OCI-M2 (cell line): ENCODE measurements around the gene ZGPAT.
"Not testable (repeated sequence)": the region's sequence is repeated elsewhere in the genome, so short reads cannot be mapped to it uniquely, and the experiment has no call there.

Experiments
- DNase-seq: peaks from one replicate; lab custom pipeline; 2025; ENCODE audit not compliant: unreplicated experiment; lab: John Stamatoyannopoulos, UW

Gene ZGPAT

GRCh38 chr20:63755933-63756647, 48.3 kb downstream of the ZGPAT start:
- DNase-seq: no peak

DNA sequence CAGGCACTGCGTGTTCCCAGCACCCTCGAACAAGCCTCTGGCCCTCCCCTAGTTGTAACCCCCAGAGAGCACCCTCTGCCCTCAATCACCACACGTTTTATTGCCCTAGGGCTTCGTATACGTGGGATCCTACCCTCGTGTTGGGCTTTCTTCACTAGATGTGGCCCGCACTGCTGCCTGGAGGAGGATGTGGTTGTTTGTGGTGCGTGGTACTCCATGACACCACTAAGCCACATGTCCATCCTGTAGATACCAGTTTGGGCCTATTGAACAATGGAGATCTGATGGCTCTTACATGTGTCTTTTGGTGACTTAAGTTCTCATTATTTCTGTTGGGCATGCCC, 48.8 kb downstream of the ZGPAT start:
- DNase-seq: no peak

DNA sequence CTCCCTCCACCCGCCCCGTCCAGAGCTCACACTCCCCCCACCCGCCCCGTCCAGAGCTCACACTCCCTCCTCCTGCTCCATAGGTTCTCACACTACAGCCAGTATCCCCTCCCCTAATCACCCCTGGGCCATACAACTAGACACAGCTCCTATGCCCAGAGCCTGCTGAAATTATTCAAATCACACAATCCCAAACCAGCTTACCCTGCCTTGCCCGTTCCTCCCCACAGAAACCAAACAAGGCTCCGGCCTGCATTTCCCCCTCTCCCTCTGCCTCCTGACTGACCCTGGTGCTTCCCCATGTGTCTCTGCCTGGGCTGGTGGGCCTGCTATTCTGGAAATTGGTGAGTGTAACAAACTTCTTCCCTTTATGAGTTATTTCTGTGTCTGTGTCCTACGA, 50.3 kb downstream of the ZGPAT start:
- no peak for DNase-seq

DNA sequence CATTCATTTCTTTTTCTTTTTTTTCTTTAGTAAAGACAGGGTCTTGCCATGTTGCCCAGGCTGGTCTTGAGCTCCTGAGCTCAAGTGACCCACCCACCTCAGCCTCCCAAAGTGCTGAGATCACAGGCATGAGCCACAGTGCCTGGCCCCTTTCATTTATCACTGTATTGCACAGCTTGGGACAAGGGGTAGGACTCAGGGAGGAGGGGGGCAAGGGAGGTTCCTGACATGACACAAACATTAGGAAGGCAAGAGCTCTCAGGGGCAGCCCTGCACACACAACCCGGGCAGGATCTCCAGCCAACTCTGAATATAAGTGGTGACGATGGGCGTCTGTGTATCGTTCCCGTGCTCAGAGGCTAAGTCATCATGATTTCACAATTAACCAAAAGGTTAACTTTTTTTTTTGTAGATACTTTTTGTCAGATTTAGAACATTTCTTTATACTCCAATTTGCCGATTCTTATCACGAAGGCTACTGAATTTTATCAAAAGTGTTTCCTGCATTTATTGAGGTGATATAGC, 51.6 kb downstream of the ZGPAT start:
- no peak for DNase-seq

- no peak for DNase-seq
These were observed 57.4 kb downstream of the ZGPAT start for GRCh38 chr20:63765082-63765873.

DNA sequence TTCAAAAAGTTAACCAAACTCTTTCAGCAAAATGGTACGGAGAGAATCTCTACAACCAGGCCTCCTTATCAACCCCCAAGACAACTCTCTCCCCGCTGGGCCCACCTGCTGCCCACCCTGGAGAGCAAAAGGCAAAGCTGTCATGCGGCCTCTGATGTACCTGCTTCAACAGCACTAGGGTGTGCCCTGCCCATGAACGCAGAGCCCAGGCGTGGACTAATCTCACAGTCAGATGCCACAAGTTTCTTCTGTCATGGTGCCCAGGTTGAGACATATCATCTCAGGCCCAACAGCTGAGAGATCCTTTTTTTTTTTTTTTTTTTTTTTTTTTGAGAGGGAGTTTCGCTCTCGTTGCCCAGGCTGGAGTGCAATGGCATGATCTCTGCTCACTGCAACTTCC, 58.1 kb downstream of the ZGPAT start:
- DNase-seq: no peak

DNA sequence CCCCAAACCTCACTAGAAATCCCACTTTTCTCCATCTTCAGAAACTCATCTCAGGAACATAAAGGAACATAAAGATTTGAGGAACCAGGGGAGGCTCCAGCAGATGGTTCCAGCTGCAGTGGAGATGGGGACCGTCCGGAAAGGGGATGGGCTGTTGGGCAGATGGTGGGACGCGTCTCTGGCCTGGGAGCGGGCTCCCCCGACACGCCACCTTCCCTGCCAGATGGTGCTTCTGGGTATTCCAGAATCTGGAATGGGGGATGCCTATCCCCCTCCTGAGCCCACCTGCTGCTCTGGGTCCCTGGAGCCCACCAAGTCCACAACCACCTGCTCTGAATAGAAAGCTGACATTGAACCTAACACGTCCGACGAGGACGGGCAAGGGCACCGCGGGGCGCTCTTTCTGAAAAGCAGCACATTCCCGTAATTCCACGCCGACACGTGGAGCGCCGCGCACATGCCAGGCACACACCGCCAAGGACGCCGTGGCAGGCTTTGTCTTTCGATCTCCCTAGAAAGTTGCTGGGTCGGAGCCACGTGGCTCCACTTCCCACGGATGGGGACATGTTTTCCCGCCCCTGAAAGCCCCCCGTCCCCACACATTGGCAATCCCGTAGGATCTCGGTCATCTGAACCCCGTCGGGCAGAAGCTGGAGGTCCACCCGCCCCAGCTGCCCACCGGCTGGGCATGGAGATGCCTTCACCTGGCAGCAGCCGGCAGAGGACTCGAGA, 59.0 kb downstream of the ZGPAT start:
- DNase-seq: no peak

- DNase-seq: no peak
These were observed 59.6 kb downstream of the ZGPAT start for GRCh38 chr20:63767456-63767855.

GRCh38 chr20:63767886-63768285, 60.0 kb downstream of the ZGPAT start:
- no peak for DNase-seq

GRCh38 chr20:63768591-63769515, 61.0 kb downstream of the ZGPAT start:
- no peak for DNase-seq

DNA sequence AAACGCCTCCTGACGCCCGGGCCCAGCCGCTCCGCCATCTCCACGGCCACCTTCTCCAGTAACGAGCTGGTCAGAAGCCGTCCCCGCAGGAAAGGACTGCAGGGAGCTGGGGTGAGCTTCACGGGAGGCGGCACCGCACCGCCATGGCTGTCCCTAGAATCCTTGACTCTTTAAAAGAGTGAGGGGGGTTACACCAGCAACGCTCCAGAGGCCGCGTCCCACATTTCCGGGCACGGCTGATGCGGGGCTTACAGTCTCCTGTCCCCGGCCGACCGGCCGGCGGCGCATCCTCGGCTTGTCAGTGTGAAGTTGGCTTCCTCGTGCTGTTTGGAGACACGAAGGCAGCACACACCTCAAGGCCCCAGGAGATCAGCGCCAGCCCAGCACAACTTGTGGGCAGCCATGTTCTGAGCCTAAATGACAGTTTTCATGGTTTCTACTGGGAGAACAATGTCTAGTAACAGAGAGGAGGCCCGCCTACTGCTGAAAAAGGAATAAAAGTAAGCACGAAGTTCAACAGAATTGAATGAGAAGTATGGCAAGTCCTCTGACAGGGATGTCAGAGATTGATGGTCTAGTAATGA, 62.1 kb downstream of the ZGPAT start:
- no peak for DNase-seq

DNA sequence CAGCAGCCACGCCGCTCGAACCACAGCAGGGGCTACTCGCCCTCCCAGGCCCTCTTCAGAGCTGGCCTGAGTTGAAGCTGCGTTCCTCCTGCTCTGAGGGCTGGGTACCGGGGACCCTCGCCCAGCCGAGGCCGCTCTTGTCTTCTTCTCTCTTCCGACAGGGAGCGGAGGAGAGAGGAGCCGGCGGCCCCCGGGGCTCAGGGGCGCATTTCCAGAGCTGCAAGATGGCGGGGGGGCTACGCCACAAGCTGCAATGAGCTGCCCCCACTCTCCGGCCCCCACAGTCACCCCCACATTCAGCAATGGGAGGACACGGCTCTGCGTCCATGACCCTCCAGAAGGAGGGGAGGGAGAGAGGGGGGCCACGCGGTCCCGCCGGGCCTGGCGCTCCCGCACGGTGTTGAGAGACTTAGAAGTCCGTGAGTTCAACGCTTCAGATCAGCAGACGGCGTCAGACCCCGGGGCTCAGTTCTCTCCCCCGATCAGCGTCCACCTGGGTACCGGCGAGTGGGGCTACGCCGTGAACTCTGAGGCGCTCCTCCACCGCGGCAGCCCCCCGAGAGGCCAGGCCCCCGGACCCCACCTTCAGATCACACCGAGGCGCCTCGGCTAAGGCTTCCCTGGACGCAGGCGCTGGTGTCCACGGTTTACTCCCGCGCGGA, 63.3 kb downstream of the ZGPAT start:
- DNase-seq: no peak

DNA sequence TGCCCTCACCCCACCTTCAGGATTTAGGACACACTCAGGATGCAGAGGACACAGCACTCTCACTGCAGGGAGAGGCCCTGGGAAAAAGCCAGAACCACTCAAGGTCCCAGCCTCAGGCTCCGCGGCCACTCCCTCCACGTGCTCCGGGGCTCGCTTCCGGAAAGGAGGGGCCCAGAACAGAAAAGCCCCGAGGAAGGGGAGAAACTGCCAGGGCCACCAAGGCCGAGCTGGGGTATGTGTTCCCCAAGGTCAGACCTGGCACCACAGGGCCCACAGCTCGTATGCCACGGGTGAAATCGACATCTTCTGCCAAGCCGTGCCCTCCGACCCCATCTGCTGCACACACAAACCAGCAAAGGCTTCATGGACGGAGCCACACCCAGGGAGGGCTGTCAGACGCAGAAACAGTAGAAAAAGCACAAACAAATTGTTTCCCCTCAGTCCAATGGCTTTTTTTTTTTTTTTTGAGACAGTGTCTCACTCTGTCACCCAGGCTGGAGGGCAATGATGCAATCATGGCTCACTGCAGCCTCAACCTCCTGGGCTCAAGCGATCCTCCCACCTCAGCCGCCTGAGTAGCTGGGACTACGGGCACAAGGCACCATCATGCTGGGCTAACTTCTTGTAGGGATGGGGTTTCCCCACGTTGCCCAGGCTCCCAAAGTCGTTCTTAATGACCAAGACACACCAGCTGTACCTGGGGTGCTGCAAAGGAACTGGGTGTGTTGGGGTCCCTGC, 65.1 kb downstream of the ZGPAT start:
- DNase-seq: no peak

- no peak for DNase-seq
These were observed 65.9 kb downstream of the ZGPAT start for GRCh38 chr20:63773571-63774241.

DNA sequence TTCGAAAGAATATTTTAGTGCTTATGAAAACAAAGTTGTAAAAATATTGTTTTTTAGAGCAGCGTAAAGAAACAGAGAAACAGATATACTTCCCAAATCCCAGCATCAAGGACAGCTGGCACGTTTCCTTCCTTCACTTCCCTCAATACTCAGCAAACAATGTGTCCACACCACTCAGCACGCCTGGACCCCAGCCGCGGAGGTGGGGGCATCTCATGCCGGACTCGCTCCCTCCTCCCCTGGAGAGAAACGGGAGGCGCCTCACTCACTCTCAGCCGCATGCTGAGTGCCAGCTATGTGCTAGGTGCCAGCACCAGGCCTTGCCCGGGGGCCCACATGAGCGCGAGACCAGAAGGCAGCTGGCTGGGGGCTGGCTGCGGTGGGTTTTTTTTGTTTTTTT, 66.5 kb downstream of the ZGPAT start:
- DNase-seq: no peak

- no peak for DNase-seq
These were observed 67.5 kb downstream of the ZGPAT start for GRCh38 chr20:63775096-63775978.

GRCh38 chr20:63776875-63777274, 69.0 kb downstream of the ZGPAT start:
- not testable (repeated sequence) for DNase-seq

GRCh38 chr20:63777614-63778013, 69.8 kb downstream of the ZGPAT start:
- DNase-seq: no peak
